GM23338 (cell line): ENCODE results near the gene CSRNP3. TPM values are rescaled to one million over a fixed set of nuclear protein-coding genes. Genes with fewer than 3 reads are reported as not detected.
"Not testable (repeated sequence)": the region's sequence is repeated elsewhere in the genome, so short reads cannot be mapped to it uniquely, and the experiment has no call there.

Experiments
- ATAC-seq: fragments of 200-7000 bp; cut with Tn5 transposase; 3 replicates; pipeline ENCODE4 v1.9.1; 2020
- DNase-seq: peaks from one replicate; pipeline ENCODE4 v3.0.0-alpha.2; 2015; ENCODE audit warnings: low spot score
- H2AFZ ChIP-seq: fragments of 200-600 bp; sonication (generic); 2 replicates; pipeline ENCODE4 v1.8.0; 2016; ENCODE audit warnings: antibody characterized with exemption, mild to moderate bottlenecking, moderate library complexity
- H3F3A ChIP-seq: fragments of 200-600 bp; sonication (generic); replicated peaks from 2 replicates; pipeline ENCODE4 v1.8.0; 2017; ENCODE audit warnings: antibody characterized with exemption, mixed run types, low read depth
- H3K27ac ChIP-seq: fragments of 200-600 bp; sonication (generic); 2 replicates; pipeline ENCODE4 v1.6.1; 2016; ENCODE audit warnings: low read depth
- H3K27me3 ChIP-seq: fragments of 200-600 bp; sonication (generic); 2 replicates; pipeline ENCODE4 v1.8.0; 2016; ENCODE audit warnings: mild to moderate bottlenecking, mixed run types, moderate library complexity; ENCODE audit not compliant: insufficient read depth
- H3K36me3 ChIP-seq: fragments of 200-600 bp; sonication (generic); 2 replicates; pipeline ENCODE4 v1.8.0; 2016; ENCODE audit warnings: mild to moderate bottlenecking; ENCODE audit not compliant: insufficient read depth
- H3K4me1 ChIP-seq: fragments of 200-600 bp; sonication (generic); 2 replicates; pipeline ENCODE4 v1.8.0; 2016; ENCODE audit warnings: mild to moderate bottlenecking, moderate library complexity; ENCODE audit not compliant: insufficient read depth
- H3K4me2 ChIP-seq: fragments of 200-600 bp; sonication (generic); 2 replicates; pipeline ENCODE4 v1.7.1; 2017; ENCODE audit warnings: mixed run types
- H3K4me3 ChIP-seq: fragments of 200-600 bp; sonication (generic); 2 replicates; pipeline ENCODE4 v1.6.1; 2016; ENCODE audit warnings: mixed run types
- H3K79me2 ChIP-seq: fragments of 200-600 bp; sonication (generic); replicated peaks from 2 replicates; pipeline ENCODE4 v1.8.0; 2017; ENCODE audit warnings: mild to moderate bottlenecking; ENCODE audit not compliant: insufficient read depth
- H3K9me2 ChIP-seq: fragments of 200-600 bp; sonication (generic); 2 replicates; pipeline ENCODE4 v1.8.0; 2017; ENCODE audit not compliant: insufficient read depth
- H4K20me1 ChIP-seq: fragments of 200-600 bp; sonication (generic); replicated peaks from 2 replicates; pipeline ENCODE4 v1.8.0; 2017; ENCODE audit warnings: mild to moderate bottlenecking; ENCODE audit not compliant: insufficient read depth
- H3K27ac Mint-ChIP-seq: 2 replicates; pipeline ENCODE4 v1.8.0; 2020; ENCODE audit warnings: inconsistent platforms, mild to moderate bottlenecking, moderate library complexity, mixed read lengths
- H3K27me3 Mint-ChIP-seq: 3 replicates; pipeline ENCODE4 v1.8.0; 2022; ENCODE audit warnings: low read depth, mild to moderate bottlenecking, moderate library complexity, mixed read lengths, inconsistent platforms; ENCODE audit not compliant: insufficient read depth, poor library complexity
- H3K36me3 Mint-ChIP-seq: 3 replicates; pipeline ENCODE4 v1.8.0; 2021; ENCODE audit warnings: low read depth, mild to moderate bottlenecking, inconsistent platforms, moderate library complexity, mixed read lengths
- H3K4me1 Mint-ChIP-seq: 3 replicates; pipeline ENCODE4 v1.8.0; 2020; ENCODE audit warnings: mild to moderate bottlenecking, inconsistent platforms, mixed read lengths
- H3K4me3 Mint-ChIP-seq: 3 replicates; pipeline ENCODE4 v1.8.0; 2021; ENCODE audit warnings: moderate library complexity, mild to moderate bottlenecking, inconsistent platforms, mixed read lengths
- H3K9me3 Mint-ChIP-seq: 3 replicates; pipeline ENCODE4 v1.8.0; 2020; ENCODE audit warnings: moderate library complexity, mild to moderate bottlenecking, inconsistent platforms, mixed read lengths
- EZH2 ChIP-seq: fragments of 200-600 bp; sonication (generic); IDR thresholded peaks from one replicate; pipeline ENCODE4 v1.8.0; 2017; ENCODE audit warnings: antibody characterized with exemption, mild to moderate bottlenecking, low read depth; ENCODE audit not compliant: unreplicated experiment
- EZH2phosphoT487 ChIP-seq: fragments of 200-600 bp; sonication (generic); IDR thresholded peaks from one replicate; pipeline ENCODE4 v1.8.1; 2018; ENCODE audit warnings: antibody characterized with exemption; ENCODE audit not compliant: unreplicated experiment
- STAT1 ChIP-seq: IDR thresholded peaks from one replicate; pipeline ENCODE4 v1.6.1; 2016; ENCODE audit warnings: antibody characterized with exemption; ENCODE audit not compliant: unreplicated experiment
- ZNF331 ChIP-seq: fragments of 250-450 bp; sonication (Bioruptor Pico); IDR thresholded peaks from 2 replicates; pipeline ENCODE4 v1.5.0; 2020; ENCODE audit warnings: low read depth, mild to moderate bottlenecking, moderate library complexity
- polyA plus RNA-seq: library from polyadenylated mRNA; unstranded; fragments of >200 nt; fragmentation: Nextera tagmentation; extraction: Ambion mirVana; gene quantifications from 2 replicates; pipeline ENCODE4 v1.2.1, GENCODE V29; 2016
- total RNA-seq: library from RNA; depleted of rRNA; stranded (reverse); fragments of >200 nt; shearing (Covaris generic); gene quantifications from 2 replicates; pipeline ENCODE4 v1.2.3, GENCODE V29; 2014
- TF ChIP-seq, protein P1 (sequence below): IDR thresholded peaks from one replicate; pipeline ENCODE4 v1.6.1; 2018; ENCODE audit warnings: antibody characterized with exemption; ENCODE audit not compliant: unreplicated experiment
- TF ChIP-seq, protein P2 (sequence below): fragments of 250-450 bp; sonication (Bioruptor Pico); IDR thresholded peaks from 2 replicates; pipeline ENCODE4 v1.5.0; 2020; ENCODE audit warnings: mild to moderate bottlenecking, moderate library complexity
- TF ChIP-seq, protein P3 (sequence below): IDR thresholded peaks from 2 replicates; pipeline ENCODE4 v1.6.1; 2016; ENCODE audit warnings: antibody characterized with exemption

Gene CSRNP3
- total and polyA plus RNA-seq, 2 experiments from 2014 or later, result 3.8 to 6.8 TPM

DNA sequence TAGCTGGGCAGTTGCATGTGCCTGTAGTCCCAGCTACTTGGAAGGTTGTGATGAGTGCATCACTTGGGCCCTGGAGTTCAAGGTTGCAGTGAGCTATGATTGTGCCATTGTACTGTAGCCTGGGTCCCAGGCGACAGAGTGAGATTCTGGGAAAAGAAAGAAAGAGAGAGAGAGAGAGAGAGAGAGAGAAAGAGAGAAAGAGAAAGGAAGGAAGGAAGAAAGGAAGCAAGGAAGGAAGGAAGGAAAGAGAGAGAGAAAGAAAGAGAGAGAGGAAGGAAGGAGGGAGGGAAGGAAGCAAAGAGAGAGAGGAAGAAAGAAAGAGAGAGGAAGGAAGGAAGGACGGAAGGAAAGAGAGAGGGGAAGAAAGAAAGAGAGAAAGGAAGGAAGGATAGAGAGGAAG lies 196.1 kb downstream of the CSRNP3 start:
- H3K4me3 Mint-ChIP-seq, result no peak overlapping the region
- Histone ChIP-seq H4K20me1 (no peaks in the 10 kb centered on the region), H3K27me3 (no peaks in the 10 kb centered on the region), H3K4me3 (no peak overlapping the region), H3F3A (no peaks in the 10 kb centered on the region), H3K79me2 (no peaks in the 10 kb centered on the region), H3K4me1 (no peaks in the 10 kb centered on the region), H3K4me2 (no peak overlapping the region), H3K9me2 (no peaks in the 10 kb centered on the region), H3K27ac (no peak overlapping the region), H3K36me3 (no peaks in the 10 kb centered on the region), H2AFZ (no peak overlapping the region)
- ATAC-seq (no peak), DNase-seq (no peak)
- no peak overlapping the region for H3K27ac Mint-ChIP-seq
- no peaks in the 10 kb centered on the region for H3K27me3 Mint-ChIP-seq
- H3K36me3 Mint-ChIP-seq, result peaks cover 1% of the 10 kb centered on the region; the same call in 2 of the 3 replicates
- H3K9me3 Mint-ChIP-seq, result peaks cover 3% of the 10 kb centered on the region; the same call in 1 of the 3 replicates
- TF ChIP-seq EZH2phosphoT487 (no peak), ZNF331 (CRISPR knock-in tag) (no peak), STAT1 (no peak), EZH2 (no peak)
- TF ChIP-seq, protein P1, sequence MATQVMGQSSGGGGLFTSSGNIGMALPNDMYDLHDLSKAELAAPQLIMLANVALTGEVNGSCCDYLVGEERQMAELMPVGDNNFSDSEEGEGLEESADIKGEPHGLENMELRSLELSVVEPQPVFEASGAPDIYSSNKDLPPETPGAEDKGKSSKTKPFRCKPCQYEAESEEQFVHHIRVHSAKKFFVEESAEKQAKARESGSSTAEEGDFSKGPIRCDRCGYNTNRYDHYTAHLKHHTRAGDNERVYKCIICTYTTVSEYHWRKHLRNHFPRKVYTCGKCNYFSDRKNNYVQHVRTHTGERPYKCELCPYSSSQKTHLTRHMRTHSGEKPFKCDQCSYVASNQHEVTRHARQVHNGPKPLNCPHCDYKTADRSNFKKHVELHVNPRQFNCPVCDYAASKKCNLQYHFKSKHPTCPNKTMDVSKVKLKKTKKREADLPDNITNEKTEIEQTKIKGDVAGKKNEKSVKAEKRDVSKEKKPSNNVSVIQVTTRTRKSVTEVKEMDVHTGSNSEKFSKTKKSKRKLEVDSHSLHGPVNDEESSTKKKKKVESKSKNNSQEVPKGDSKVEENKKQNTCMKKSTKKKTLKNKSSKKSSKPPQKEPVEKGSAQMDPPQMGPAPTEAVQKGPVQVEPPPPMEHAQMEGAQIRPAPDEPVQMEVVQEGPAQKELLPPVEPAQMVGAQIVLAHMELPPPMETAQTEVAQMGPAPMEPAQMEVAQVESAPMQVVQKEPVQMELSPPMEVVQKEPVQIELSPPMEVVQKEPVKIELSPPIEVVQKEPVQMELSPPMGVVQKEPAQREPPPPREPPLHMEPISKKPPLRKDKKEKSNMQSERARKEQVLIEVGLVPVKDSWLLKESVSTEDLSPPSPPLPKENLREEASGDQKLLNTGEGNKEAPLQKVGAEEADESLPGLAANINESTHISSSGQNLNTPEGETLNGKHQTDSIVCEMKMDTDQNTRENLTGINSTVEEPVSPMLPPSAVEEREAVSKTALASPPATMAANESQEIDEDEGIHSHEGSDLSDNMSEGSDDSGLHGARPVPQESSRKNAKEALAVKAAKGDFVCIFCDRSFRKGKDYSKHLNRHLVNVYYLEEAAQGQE, result no peak
- TF ChIP-seq, protein P2, sequence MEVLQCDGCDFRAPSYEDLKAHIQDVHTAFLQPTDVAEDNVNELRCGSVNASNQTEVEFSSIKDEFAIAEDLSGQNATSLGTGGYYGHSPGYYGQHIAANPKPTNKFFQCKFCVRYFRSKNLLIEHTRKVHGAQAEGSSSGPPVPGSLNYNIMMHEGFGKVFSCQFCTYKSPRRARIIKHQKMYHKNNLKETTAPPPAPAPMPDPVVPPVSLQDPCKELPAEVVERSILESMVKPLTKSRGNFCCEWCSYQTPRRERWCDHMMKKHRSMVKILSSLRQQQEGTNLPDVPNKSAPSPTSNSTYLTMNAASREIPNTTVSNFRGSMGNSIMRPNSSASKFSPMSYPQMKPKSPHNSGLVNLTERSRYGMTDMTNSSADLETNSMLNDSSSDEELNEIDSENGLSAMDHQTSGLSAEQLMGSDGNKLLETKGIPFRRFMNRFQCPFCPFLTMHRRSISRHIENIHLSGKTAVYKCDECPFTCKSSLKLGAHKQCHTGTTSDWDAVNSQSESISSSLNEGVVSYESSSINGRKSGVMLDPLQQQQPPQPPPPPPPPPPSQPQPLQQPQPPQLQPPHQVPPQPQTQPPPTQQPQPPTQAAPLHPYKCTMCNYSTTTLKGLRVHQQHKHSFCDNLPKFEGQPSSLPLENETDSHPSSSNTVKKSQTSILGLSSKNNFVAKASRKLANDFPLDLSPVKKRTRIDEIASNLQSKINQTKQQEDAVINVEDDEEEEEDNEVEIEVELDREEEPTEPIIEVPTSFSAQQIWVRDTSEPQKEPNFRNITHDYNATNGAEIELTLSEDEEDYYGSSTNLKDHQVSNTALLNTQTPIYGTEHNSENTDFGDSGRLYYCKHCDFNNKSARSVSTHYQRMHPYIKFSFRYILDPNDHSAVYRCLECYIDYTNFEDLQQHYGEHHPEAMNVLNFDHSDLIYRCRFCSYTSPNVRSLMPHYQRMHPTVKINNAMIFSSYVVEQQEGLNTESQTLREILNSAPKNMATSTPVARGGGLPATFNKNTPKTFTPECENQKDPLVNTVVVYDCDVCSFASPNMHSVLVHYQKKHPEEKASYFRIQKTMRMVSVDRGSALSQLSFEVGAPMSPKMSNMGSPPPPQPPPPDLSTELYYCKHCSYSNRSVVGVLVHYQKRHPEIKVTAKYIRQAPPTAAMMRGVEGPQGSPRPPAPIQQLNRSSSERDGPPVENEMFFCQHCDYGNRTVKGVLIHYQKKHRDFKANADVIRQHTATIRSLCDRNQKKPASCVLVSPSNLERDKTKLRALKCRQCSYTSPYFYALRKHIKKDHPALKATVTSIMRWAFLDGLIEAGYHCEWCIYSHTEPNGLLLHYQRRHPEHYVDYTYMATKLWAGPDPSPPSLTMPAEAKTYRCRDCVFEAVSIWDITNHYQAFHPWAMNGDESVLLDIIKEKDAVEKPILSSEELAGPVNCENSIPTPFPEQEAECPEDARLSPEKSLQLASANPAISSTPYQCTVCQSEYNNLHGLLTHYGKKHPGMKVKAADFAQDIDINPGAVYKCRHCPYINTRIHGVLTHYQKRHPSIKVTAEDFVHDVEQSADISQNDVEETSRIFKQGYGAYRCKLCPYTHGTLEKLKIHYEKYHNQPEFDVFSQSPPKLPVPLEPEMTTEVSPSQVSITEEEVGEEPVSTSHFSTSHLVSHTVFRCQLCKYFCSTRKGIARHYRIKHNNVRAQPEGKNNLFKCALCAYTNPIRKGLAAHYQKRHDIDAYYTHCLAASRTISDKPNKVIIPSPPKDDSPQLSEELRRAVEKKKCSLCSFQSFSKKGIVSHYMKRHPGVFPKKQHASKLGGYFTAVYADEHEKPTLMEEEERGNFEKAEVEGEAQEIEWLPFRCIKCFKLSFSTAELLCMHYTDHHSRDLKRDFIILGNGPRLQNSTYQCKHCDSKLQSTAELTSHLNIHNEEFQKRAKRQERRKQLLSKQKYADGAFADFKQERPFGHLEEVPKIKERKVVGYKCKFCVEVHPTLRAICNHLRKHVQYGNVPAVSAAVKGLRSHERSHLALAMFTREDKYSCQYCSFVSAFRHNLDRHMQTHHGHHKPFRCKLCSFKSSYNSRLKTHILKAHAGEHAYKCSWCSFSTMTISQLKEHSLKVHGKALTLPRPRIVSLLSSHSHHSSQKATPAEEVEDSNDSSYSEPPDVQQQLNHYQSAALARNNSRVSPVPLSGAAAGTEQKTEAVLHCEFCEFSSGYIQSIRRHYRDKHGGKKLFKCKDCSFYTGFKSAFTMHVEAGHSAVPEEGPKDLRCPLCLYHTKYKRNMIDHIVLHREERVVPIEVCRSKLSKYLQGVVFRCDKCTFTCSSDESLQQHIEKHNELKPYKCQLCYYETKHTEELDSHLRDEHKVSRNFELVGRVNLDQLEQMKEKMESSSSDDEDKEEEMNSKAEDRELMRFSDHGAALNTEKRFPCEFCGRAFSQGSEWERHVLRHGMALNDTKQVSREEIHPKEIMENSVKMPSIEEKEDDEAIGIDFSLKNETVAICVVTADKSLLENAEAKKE (CRISPR knock-in tag), result no peak
- TF ChIP-seq, protein P3, sequence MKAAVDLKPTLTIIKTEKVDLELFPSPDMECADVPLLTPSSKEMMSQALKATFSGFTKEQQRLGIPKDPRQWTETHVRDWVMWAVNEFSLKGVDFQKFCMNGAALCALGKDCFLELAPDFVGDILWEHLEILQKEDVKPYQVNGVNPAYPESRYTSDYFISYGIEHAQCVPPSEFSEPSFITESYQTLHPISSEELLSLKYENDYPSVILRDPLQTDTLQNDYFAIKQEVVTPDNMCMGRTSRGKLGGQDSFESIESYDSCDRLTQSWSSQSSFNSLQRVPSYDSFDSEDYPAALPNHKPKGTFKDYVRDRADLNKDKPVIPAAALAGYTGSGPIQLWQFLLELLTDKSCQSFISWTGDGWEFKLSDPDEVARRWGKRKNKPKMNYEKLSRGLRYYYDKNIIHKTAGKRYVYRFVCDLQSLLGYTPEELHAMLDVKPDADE, result no peak
- H3K4me1 Mint-ChIP-seq, result no peaks in the 10 kb centered on the region; the same call in 2 of the 3 replicates

DNA sequence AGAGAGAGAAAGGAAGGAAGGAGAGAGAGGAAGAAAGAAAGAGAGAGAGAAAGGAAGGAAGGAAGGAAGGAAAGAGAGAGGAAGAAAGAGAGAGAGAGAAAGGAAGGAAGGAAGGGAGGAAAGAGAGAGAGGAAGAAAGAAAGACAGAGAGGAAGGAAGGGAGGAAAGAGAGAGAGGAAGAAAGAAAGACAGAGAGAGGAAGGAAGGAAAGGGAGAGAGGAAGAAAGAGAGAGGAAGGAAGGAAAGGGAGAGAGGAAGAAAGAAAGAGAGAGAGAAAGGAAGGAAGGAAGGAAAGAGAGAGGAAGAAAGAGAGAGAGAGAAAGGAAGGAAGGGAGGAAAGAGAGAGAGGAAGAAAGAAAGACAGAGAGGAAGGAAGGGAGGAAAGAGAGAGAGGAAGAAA lies 196.6 kb downstream of the CSRNP3 start:
- H3K36me3 Mint-ChIP-seq, H3K27ac Mint-ChIP-seq, H3F3A ChIP-seq, H3K27me3 ChIP-seq, H3K4me3 Mint-ChIP-seq, H4K20me1 ChIP-seq, H3K9me2 ChIP-seq, H3K9me3 Mint-ChIP-seq, H3K27me3 Mint-ChIP-seq, ATAC-seq, H3K79me2 ChIP-seq, H3K4me3 ChIP-seq, H3K4me2 ChIP-seq, H2AFZ ChIP-seq, H3K4me1 Mint-ChIP-seq, H3K27ac ChIP-seq, DNase-seq, H3K4me1 ChIP-seq, H3K36me3 ChIP-seq: not testable (repeated sequence)
